T-cell (primary cell): Measurements from ENCODE around the gene SKI. TPM values are rescaled to one million over a fixed set of nuclear protein-coding genes. Genes with fewer than 3 reads are reported as not detected.

ENCODE experiments used
- ATAC-seq, 4 experiments: fragments of 200-7000 bp in 3 of 4; fragments of 150-1000 bp in 1 of 4; cut with Tn5 transposase; replicated peaks in 1 of 4; 1 replicate in 3 of 4; 2 replicates in 1 of 4; pipeline ENCODE4 v1.10.0; 2021; ENCODE audit warnings: moderate library complexity in 3 of 4, mild to moderate bottlenecking in 2 of 4, moderate number of reproducible peaks in 1 of 4
- CTCF ChIA-PET, 2 donors: fragments of 300-600 bp; sonication (Branson Sonifier 250); formaldehyde crosslinking; loops; one replicate each; lab custom pipeline; 2022; ENCODE audit warnings: antibody characterized with exemption in 2 of 2; lab: Charles Lee
- POLR2A ChIA-PET, 2 donors: fragments of 300-600 bp; sonication (Branson Sonifier 250); formaldehyde crosslinking; loops; one replicate each; lab custom pipeline; 2022; ENCODE audit warnings: antibody characterized with exemption in 2 of 2; lab: Charles Lee
- DNase-seq, 35 experiments: peaks; one replicate each; pipeline versions ENCODE4 v3.0.0 to v3.0.0-alpha.2; 2013 to 2023
- H3K27ac ChIP-seq: one replicate; pipeline ENCODE4 v1.5.1; 2013; ENCODE audit warnings: low read length
- H3K27me3 ChIP-seq, 2 experiments: replicated peaks in 1 of 2; 1 replicate in 1 of 2; 2 replicates in 1 of 2; pipeline versions ENCODE4 v1.6.1 to v1.7.0; 2013; ENCODE audit warnings: low read length in 1 of 2, mixed read lengths in 1 of 2; ENCODE audit not compliant: control insufficient read depth in 2 of 2, insufficient read depth in 2 of 2; ENCODE audit errors: extremely low read depth in 1 of 2
- H3K36me3 ChIP-seq, 2 donors: 1 replicate in 1 of 2; 2 replicates in 1 of 2; pipeline versions ENCODE4 v1.6.1 to v1.7.0; 2013; ENCODE audit warnings: low read length in 1 of 2; ENCODE audit not compliant: control insufficient read depth in 2 of 2, insufficient read depth in 1 of 2; ENCODE audit errors: extremely low read depth in 1 of 2
- H3K4me1 ChIP-seq, 2 experiments: 1 replicate in 1 of 2; 2 replicates in 1 of 2; pipeline versions ENCODE4 v1.6.1 to v1.7.0; 2013; ENCODE audit warnings: low read length in 2 of 2, mixed read lengths in 1 of 2; ENCODE audit not compliant: insufficient read depth in 2 of 2, control insufficient read depth in 1 of 2; ENCODE audit errors: extremely low read depth in 1 of 2
- H3K4me3 ChIP-seq, 2 donors: 1 replicate in 1 of 2; 2 replicates in 1 of 2; pipeline versions ENCODE4 v1.5.1 to v1.7.0; 2013; ENCODE audit warnings: mild to moderate bottlenecking in 2 of 2, low read length in 1 of 2, moderate library complexity in 1 of 2; ENCODE audit not compliant: control insufficient read depth in 1 of 2; ENCODE audit errors: extremely low read depth in 1 of 2
- H3K9me3 ChIP-seq: 2 replicates; pipeline ENCODE4 v1.7.0; 2013
- H3K27ac Mint-ChIP-seq, 2 donors: one replicate each; pipeline ENCODE4 v1.8.0; 2020 to 2021; ENCODE audit warnings: mild to moderate bottlenecking in 2 of 2, mixed read lengths in 2 of 2
- H3K27me3 Mint-ChIP-seq, 2 donors: one replicate each; pipeline ENCODE4 v1.8.0; 2021 to 2022; ENCODE audit warnings: mixed read lengths in 2 of 2
- H3K36me3 Mint-ChIP-seq: one replicate; pipeline ENCODE4 v1.8.0; 2021; ENCODE audit warnings: mixed read lengths
- H3K4me1 Mint-ChIP-seq, 3 donors: one replicate each; pipeline ENCODE4 v1.8.0; 2020 to 2022; ENCODE audit warnings: mixed read lengths in 3 of 3, mild to moderate bottlenecking in 1 of 3
- H3K4me3 Mint-ChIP-seq, 3 donors: one replicate each; pipeline ENCODE4 v1.8.0; 2020 to 2022; ENCODE audit warnings: mild to moderate bottlenecking in 3 of 3, mixed read lengths in 3 of 3, moderate library complexity in 3 of 3
- H3K9me3 Mint-ChIP-seq, 3 donors: one replicate each; pipeline ENCODE4 v1.8.0; 2020 to 2022; ENCODE audit warnings: mixed read lengths in 3 of 3
- WGBS: methylation state at CpG from one replicate; pipeline ENCODE4 v1.1.5; 2013; ENCODE audit warnings: missing lambda C conversion rate; ENCODE audit not compliant: insufficient coverage; 5-methylcytosine and 5-hydroxymethylcytosine counted together
- total RNA-seq, 35 experiments: library from RNA in 6 of 35; stranded (reverse) in 6 of 35; fragments of 120-200 nt in 1 of 35; gene quantifications; one replicate each; pipeline versions ENCODE4 v1.2.1 to v1.2.4 and lab custom pipeline; 2013 to 2026

The SKI gene
- total RNA-seq, 5 donors from 2014 or later (not counting 1 experiment from before 2014, with no cell fraction given) = 137 to 299 (median 157) TPM

DNA sequence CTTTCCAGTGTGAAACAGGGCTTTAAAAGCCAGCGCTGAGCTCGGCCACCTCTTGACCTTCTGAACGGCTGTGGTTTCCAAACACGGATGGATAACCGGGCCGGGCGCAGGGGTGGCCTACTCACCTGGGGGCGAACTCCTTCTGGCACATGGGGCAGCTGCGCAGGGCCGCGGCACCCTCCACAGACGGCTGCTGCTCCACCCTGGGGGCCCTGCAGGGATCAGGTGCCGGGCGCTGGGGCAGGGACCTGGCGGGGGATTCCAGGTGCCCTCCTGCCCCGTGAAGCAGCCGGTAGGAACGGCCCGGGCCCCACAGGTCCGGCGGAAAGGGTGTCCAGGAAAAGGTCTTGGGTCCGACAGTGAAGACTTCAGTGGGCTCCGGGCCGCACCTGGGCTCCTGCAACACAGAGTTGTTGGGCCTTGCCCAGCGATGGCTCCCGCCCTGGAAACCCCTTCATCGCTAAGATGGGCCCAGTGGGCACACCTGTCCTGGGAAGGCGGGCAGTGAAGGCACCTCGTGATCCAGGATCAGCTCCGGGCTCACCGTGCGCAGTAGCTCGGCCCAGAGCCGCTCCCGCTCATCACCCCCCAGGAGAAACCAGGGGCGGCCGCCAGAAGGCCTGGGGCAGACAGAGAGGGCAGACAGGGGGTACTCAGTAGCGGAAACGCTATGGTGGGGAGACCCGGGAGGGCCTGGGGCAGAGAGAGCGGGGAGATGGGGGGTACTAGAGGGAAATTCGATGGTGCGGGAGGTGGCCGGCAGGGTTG lies 34.4 kb upstream of the SKI start:
- CTCF ChIA-PET = no interaction called here
- H3K27me3 Mint-ChIP-seq = no peaks in the 10 kb centered on the region
- WGBS = 87% methylated on average over 38 of the region's 44 CpGs
- ATAC-seq (no peak), DNase-seq (no peak)
- no peaks in the 10 kb centered on the region for H3K9me3 Mint-ChIP-seq
- no peaks in the 10 kb centered on the region for H3K27me3 ChIP-seq
- H3K36me3 ChIP-seq = peaks cover 0 to 2% of the 10 kb centered on the region in 2 donors
- no peaks in the 10 kb centered on the region for H3K36me3 Mint-ChIP-seq
- peaks cover 18 to 29% (median 28%) of the 10 kb centered on the region in 3 donors for H3K4me1 Mint-ChIP-seq
- H3K27ac ChIP-seq = peak overlapping the region; percentile 47
- H3K4me3 Mint-ChIP-seq = peak overlapping the region; percentile 55 to 75 (median 57)
- peaks cover 8 to 77% of the 10 kb centered on the region in 2 experiments for H3K4me1 ChIP-seq
- H3K27ac Mint-ChIP-seq = peak overlapping the region in 1 of 2 donors; percentile 44
- no peaks in the 10 kb centered on the region for H3K9me3 ChIP-seq
- H3K4me3 ChIP-seq = no peak overlapping the region
- POLR2A ChIA-PET = no interaction called here

- H3K27ac Mint-ChIP-seq = peak within 1 kb of the TSS; percentile 86 to 91
- under 1% methylated on average over 38 of the region's 63 CpGs for whole genome bisulfite sequencing
- no peaks in the 10 kb centered on the region for H3K36me3 Mint-ChIP-seq
- ATAC-seq = peak; percentile 67 to 73 (median 68)
- H3K4me1 Mint-ChIP-seq = peaks cover 21 to 33% (median 32%) of the 10 kb centered on the region in 3 donors
- CTCF ChIA-PET = interaction anchor here (0.7 to 1.8 kb wide), 22 partner anchors 10 to 354 kb away, joined by 3 to 32 read pairs (median 3); partner anchors contain the start of genes MORN1 (in 1 of the 2), RER1 (in 1 of the 2) and SKI (in 1 of the 2)
- H3K27ac ChIP-seq = peak within 1 kb of the TSS; percentile 87
- peaks cover 11 to 77% of the 10 kb centered on the region in 2 experiments for H3K4me1 ChIP-seq
- POLR2A ChIA-PET = interaction anchor here (0.8 to 1.0 kb wide), 3 partner anchors 37 to 197 kb away, joined by 3 to 4 read pairs (median 4); partner anchors contain the start of genes MORN1 (in 1 of the 2) and RER1 (in 1 of the 2)
- no peaks in the 10 kb centered on the region for H3K9me3 ChIP-seq
- no peaks in the 10 kb centered on the region for H3K27me3 ChIP-seq
- H3K27me3 Mint-ChIP-seq = no peaks in the 10 kb centered on the region
- H3K4me3 ChIP-seq = peak within 1 kb of the TSS; percentile 57 to 61
- no peaks in the 10 kb centered on the region for H3K9me3 Mint-ChIP-seq
- peak within 1 kb of the TSS; percentile 79 to 82 (median 81) for H3K4me3 Mint-ChIP-seq
- DNase-seq = peak in 14 of 35 experiments; percentile 16 to 81 (median 70)
- H3K36me3 ChIP-seq = peaks cover 0 to 2% of the 10 kb centered on the region in 2 donors
These were observed 33.7 kb upstream of the SKI start, which contains the start of gene FAAP20 for GRCh38 chr1:2194319-2194897. Gene FAAP20, minus strand, starts transcription at chr1:2194772. Its CDS starts 23 bp downstream, at chr1:2194749.

DNA sequence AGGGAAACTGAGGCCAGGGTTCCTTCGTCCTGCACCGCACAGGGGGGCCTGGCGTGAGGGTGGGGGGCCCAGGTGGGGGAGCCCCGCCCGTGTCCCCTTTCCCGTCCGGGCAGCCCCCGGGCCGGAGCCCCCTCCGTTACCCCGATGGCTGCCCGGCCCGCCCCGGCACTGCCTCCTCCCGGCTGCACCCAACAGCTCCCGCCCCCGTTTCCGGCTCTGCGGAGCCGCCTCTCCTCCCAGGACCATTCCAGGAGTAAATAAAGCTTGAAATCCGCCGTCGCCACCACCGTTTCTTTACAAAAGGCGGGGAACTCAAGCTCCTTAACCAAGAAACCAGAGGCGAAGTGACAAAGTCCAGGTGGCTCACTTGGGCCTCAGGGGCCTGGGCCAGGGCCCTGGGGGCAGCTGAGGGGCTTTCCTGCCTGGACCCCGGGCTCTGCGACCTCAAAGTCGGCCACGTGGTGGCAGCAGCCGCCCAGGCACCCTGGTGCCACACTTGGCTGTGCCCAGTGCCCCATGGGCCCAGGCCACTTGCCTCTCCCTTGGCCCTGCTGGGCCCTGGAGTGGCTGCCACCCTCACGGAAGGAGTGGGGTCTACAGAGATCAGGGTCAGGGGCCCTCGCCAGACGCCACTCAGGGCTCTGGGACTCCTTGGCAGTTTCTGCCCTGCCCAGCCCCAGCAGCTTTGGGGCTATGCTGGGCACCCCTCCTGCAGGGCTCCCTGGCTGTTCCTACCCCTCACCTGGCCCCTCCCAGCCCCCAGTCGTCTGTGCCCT lies 33.0 kb upstream of the SKI start:
- DNase-seq = peak; percentile 76 to 94 (median 85)
- Mint-ChIP-seq H3K36me3 (no peaks in the 10 kb centered on the region), H3K27ac (peak overlapping the region; percentile 86 to 91), H3K4me3 (peak overlapping the region; percentile 79 to 82 (median 81)), H3K27me3 (no peaks in the 10 kb centered on the region), H3K9me3 (no peaks in the 10 kb centered on the region), H3K4me1 (peaks cover 28 to 39% (median 38%) of the 10 kb centered on the region in 3 donors)
- peaks cover 0 to 2% of the 10 kb centered on the region in 2 donors for H3K36me3 ChIP-seq
- H3K27me3 ChIP-seq = no peaks in the 10 kb centered on the region
- H3K4me1 ChIP-seq = peaks cover 13 to 77% of the 10 kb centered on the region in 2 experiments
- peak overlapping the region; percentile 57 to 61 for H3K4me3 ChIP-seq
- H3K9me3 ChIP-seq = no peaks in the 10 kb centered on the region
- ChIA-PET POLR2A (interaction anchor here (0.7 to 1.0 kb wide), 4 partner anchors 36 to 196 kb away, joined by 3 to 4 read pairs (median 4); partner anchors contain the start of genes MORN1 (in 1 of the 2) and RER1 (in 1 of the 2)), CTCF (interaction anchor here (0.5 to 1.8 kb wide), 23 partner anchors 9 to 353 kb away, joined by 3 to 32 read pairs (median 3); partner anchors contain the start of genes MORN1 (in 1 of the 2), RER1 (in 1 of the 2) and SKI (in 1 of the 2))
- WGBS = 0% methylated on average over 31 of the region's 35 CpGs
- peak overlapping the region; percentile 87 for H3K27ac ChIP-seq
- ATAC-seq = peak; percentile 80 to 84 (median 82)

DNA sequence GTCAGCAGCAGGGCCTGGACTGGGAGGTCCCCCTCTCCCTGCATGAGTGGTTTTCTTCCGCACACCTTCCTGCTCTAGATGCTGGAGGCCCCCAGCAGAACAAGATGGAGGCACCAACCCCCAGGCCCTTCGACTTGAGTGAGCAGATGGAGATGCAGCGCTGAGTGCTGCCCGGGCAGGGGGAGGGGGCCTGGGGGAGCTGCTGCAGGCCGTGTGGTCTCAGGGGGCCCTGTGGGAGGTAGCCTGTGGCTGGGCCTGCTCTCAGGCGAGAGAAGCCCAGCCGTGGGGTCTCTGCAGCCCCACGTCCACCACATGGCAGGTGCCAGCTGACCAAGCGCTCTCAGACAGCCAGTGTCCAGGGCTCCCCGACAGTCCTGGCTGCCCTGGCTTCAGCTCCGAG lies 32.3 kb upstream of the SKI start:
- Histone ChIP-seq H3K27ac (peak overlapping the region; percentile 87), H3K4me1 (peaks cover 15 to 77% of the 10 kb centered on the region in 2 experiments)
- WGBS = 97% methylated on average over 10 of the region's 11 CpGs

GRCh38 chr1:2196901-2197638 lies 31.0 kb upstream of the SKI start:
- H3K9me3 Mint-ChIP-seq = no peaks in the 10 kb centered on the region
- ATAC-seq (no peak), DNase-seq (no peak)
- Histone ChIP-seq H3K27ac (peak overlapping the region; percentile 28), H3K27me3 (no peaks in the 10 kb centered on the region), H3K4me1 (peaks cover 15 to 74% of the 10 kb centered on the region in 2 experiments), H3K9me3 (no peaks in the 10 kb centered on the region), H3K4me3 (no peak overlapping the region), H3K36me3 (peaks cover 0 to 2% of the 10 kb centered on the region in 2 donors)
- CTCF ChIA-PET = interaction anchor here in 1 of 2 donors (0.5 kb wide), 1 partner anchor 390 kb away, joined by 3 read pairs; the partner anchor contains the start of gene PRXL2B
- H3K27me3 Mint-ChIP-seq = no peaks in the 10 kb centered on the region
- POLR2A ChIA-PET = interaction anchor here in 1 of 2 donors (0.5 kb wide), 1 partner anchor 248 kb away, joined by 3 read pairs; no protein-coding TSS in a partner anchor
- H3K27ac Mint-ChIP-seq = no peak overlapping the region
- no peak overlapping the region for H3K4me3 Mint-ChIP-seq
- H3K36me3 Mint-ChIP-seq = no peaks in the 10 kb centered on the region
- peaks cover 17 to 35% (median 31%) of the 10 kb centered on the region in 3 donors for H3K4me1 Mint-ChIP-seq
- 97% methylated on average over 16 of the region's 17 CpGs for WGBS

More for the DNA sequence above, 32.3 kb upstream of the SKI start:
- Mint-ChIP-seq H3K27me3 (no peaks in the 10 kb centered on the region), H3K4me3 (peak overlapping the region in 1 of 3 donors; percentile 79), H3K27ac (peak overlapping the region in 1 of 2 donors; percentile 68), H3K4me1 (peaks cover 27 to 36% (median 36%) of the 10 kb centered on the region in 3 donors), H3K9me3 (no peaks in the 10 kb centered on the region), H3K36me3 (no peaks in the 10 kb centered on the region)
- H3K36me3 ChIP-seq = peaks cover 0 to 2% of the 10 kb centered on the region in 2 donors
- H3K4me3 ChIP-seq = no peak overlapping the region
- no peak for DNase-seq
- H3K27me3 ChIP-seq = no peaks in the 10 kb centered on the region
- H3K9me3 ChIP-seq = no peaks in the 10 kb centered on the region
- CTCF ChIA-PET = interaction anchor here (1.1 to 1.8 kb wide), 5 partner anchors 57 to 329 kb away, joined by 3 to 32 read pairs (median 9); partner anchors contain the start of genes MORN1 (in 1 of the 2) and RER1 (in 1 of the 2)
- no peak for ATAC-seq
- POLR2A ChIA-PET = no interaction called here
